ENCODE results near the gene COL24A1. TPM values are rescaled to one million over a fixed set of nuclear protein-coding genes. Genes with fewer than 3 reads are reported as not detected.
"Not testable (repeated sequence)": the region's sequence is repeated elsewhere in the genome, so short reads cannot be mapped to it uniquely, and the experiment has no call there.

Gene COL24A1
- total and polyA plus RNA-seq, 8 donors: 0.02 to 0.34 (median 0.06) TPM; not detected in 3

DNA sequence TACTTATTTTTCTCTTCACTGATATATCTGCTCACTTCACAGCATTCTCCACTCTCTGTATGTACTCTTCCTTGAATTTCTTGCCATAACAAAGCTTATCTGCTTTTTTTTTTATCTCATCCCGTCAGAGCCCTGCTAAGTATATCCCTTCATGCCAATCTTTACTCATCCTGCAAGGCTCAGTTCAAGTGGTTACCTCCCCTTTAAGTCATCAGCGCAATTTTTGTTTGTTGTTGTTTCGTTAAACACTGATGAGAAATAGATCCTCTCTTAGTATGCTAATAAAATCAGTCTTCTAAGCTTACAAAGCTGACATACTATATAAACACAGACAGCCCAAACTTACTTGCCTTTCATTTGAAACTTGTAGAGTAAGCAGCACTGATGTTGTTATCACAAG is 17.8 kb downstream of the COL24A1 start:
- FAIRE-seq (no peak), DNase-seq (no peak), ATAC-seq (no peak)
- no peaks in the 10 kb centered on the region for H3K36me3 ChIP-seq
- no peak overlapping the region for H3K27ac ChIP-seq
- no peaks in the 10 kb centered on the region for H3K4me1 ChIP-seq
- TF ChIP-seq, protein P1, sequence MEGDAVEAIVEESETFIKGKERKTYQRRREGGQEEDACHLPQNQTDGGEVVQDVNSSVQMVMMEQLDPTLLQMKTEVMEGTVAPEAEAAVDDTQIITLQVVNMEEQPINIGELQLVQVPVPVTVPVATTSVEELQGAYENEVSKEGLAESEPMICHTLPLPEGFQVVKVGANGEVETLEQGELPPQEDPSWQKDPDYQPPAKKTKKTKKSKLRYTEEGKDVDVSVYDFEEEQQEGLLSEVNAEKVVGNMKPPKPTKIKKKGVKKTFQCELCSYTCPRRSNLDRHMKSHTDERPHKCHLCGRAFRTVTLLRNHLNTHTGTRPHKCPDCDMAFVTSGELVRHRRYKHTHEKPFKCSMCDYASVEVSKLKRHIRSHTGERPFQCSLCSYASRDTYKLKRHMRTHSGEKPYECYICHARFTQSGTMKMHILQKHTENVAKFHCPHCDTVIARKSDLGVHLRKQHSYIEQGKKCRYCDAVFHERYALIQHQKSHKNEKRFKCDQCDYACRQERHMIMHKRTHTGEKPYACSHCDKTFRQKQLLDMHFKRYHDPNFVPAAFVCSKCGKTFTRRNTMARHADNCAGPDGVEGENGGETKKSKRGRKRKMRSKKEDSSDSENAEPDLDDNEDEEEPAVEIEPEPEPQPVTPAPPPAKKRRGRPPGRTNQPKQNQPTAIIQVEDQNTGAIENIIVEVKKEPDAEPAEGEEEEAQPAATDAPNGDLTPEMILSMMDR (IDR thresholded peaks at IDR 0.05): no peak
- no peak overlapping the region for H3K4me3 ChIP-seq
- H3K9me3 ChIP-seq: no peaks in the 10 kb centered on the region
- intact Hi-C loops (cut with DNase I): no loop called here
- no peaks in the 10 kb centered on the region for H3K27me3 ChIP-seq
- 42 to 46% methylated on average over 3 of the region's 3 CpGs for WGBS, 2 donors

DNA sequence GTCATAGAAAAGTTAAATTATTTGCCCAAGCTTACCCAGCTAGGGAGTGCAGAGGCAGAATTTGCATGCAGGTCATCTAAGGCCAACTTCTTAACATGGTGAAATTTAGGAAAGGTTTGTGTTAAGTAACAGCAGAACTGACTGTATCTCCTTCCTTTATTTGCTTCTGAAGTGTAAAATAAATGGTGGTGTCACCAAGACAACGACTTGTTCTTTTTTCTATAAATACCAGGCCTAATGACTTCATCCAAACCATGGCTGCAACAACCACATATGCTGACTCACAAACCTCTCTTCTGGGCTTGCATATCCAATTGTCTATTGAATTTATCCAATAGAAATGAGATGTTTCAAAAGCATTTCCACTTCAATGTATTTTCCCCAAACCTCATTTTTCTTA is 19.1 kb downstream of the COL24A1 start:
- no peak for FAIRE-seq
- no peak overlapping the region for H3K27ac ChIP-seq
- no peaks in the 10 kb centered on the region for H3K9me3 ChIP-seq
- no peaks in the 10 kb centered on the region for H3K36me3 ChIP-seq
- peak in 1 of 4 donors; percentile 21 for ATAC-seq
- 10 to 20% methylated on average over 1 of the region's 1 CpG for WGBS, 2 donors
- no peak for DNase-seq
- TF ChIP-seq, protein P1 (IDR thresholded peaks at IDR 0.05): no peak
- intact Hi-C loops (cut with DNase I): no loop called here
- H3K4me3 ChIP-seq: no peak overlapping the region
- H3K27me3 ChIP-seq: no peaks in the 10 kb centered on the region
- H3K4me1 ChIP-seq: no peaks in the 10 kb centered on the region

DNA sequence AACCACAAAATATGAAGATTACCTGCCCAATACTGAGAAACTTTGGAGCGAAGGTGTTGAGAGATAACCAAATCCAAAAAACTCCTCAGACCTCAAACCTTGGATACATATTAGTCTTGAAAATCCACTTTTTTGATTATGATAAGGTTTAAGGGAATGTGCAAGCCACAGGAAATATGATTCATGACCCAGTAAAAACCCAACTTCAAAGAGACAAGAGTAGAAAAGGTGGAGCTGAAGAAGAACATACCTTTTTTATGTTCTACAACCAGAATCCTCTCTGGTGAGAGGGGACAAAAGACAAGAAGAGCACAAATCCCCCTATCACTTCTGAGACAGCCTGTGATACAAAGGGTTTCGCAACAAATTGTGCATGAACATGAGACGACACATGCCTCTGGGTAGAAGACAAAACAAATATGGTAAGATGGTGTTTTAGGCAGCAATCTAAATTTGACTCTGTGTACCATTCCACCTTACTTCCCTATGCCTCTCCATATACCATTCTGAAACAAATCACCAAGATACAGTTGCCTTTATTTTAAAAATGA is 37.3 kb downstream of the COL24A1 start:
- WGBS, 2 donors: 75 to 85% methylated on average over 3 of the region's 3 CpGs
- Histone ChIP-seq H3K36me3 (no peaks in the 10 kb centered on the region), H3K9me3 (no peaks in the 10 kb centered on the region), H3K4me3 (no peak overlapping the region), H3K27ac (no peak overlapping the region), H3K27me3 (no peaks in the 10 kb centered on the region), H3K4me1 (no peaks in the 10 kb centered on the region)
- FAIRE-seq: no peak
- TF ChIP-seq, protein P1 (IDR thresholded peaks at IDR 0.05): no peak
- no peak for DNase-seq
- no peak for ATAC-seq
- intact Hi-C loops (cut with DNase I): no loop called here

DNA sequence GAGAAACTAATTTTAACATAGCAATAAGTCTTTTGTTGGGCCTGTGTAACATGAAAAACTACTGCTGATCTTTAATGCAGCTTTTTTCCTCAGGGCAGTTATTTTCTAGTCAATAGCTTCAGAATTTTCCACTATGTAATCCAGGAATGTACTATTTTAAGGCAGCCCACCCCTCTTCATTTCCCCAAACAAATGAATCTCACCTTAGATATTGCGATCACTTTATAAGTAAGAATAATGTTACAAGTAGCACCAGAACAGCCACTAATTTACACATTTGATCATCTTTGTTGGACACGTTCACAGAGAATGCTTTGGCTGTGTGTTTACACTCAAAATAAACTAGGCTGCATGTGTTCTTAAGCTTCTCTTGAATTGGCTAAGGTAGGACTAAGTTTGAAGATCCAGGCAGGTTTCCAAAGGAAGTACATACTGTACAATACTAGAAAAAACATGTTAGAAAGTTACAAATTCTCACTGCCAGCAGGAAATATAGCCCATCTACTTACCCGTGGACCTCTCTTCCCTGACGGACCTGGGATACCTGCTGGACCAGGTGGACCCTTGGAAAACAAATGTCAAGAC is 41.7 kb downstream of the COL24A1 start:
- 43 to 49% methylated on average over 4 of the region's 4 CpGs for WGBS, 2 donors
- H3K9me3 ChIP-seq: no peaks in the 10 kb centered on the region
- no peak for DNase-seq
- no peaks in the 10 kb centered on the region for H3K36me3 ChIP-seq
- TF ChIP-seq, protein P1 (IDR thresholded peaks at IDR 0.05): no peak
- no peak for FAIRE-seq
- no peak overlapping the region for H3K4me3 ChIP-seq
- H3K4me1 ChIP-seq: no peaks in the 10 kb centered on the region
- H3K27ac ChIP-seq: no peak overlapping the region
- intact Hi-C loops (cut with DNase I): no loop called here
- no peaks in the 10 kb centered on the region for H3K27me3 ChIP-seq
- no peak for ATAC-seq

DNA sequence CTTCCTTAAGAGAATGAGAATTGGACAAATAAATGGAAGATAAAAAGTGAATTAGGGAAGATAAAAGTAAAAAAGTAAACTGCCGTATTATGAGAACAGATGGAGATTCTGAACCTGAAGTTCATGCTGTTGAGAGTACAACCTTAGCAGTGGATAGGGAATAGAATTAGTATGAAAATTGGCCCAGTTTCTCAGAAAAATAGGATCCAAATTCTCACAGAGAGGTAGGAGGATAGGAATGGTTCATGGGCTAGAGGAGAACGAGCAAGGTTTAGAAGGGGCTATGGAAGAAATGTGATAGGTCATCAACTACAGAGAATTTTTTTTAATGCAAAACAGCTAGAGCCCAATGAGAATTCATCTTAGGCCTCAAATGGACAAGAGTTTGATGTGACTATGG is 42.3 kb downstream of the COL24A1 start:
- Histone ChIP-seq H3K4me1 (no peaks in the 10 kb centered on the region), H3K27me3 (no peaks in the 10 kb centered on the region), H3K9me3 (no peaks in the 10 kb centered on the region), H3K4me3 (no peak overlapping the region), H3K36me3 (no peaks in the 10 kb centered on the region), H3K27ac (no peak overlapping the region)
- DNase-seq (no peak), ATAC-seq (no peak), FAIRE-seq (no peak)
- TF ChIP-seq, protein P1 (IDR thresholded peaks at IDR 0.05): no peak
- 51 to 73% methylated on average over 2 of the region's 2 CpGs for whole genome bisulfite sequencing, 2 donors
- intact Hi-C loops (cut with DNase I): no loop called here

DNA sequence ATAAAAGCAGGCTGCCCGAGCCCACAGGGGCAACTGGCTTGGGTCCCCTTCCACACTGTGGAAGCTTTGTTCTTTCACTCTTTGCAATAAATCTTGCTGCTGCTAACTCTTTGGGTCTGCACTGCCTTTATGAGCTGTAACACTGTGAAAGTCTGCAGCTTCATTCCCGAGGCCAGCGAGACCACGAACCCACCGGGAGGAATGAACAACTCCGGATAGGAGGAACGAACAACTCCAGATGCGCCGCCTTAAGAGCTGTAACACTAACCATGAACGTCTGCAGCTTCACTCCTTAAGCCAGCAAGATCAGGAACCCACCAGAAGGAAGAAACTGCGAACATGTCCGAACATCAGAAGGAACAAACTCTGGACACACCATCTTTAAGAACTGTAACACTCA is 45.0 kb downstream of the COL24A1 start:
- H3K27ac ChIP-seq; H3K4me1 ChIP-seq; H3K27me3 ChIP-seq; H3K9me3 ChIP-seq; ATAC-seq; FAIRE-seq; intact Hi-C loops (cut with DNase I); H3K36me3 ChIP-seq; H3K4me3 ChIP-seq: not testable (repeated sequence)
- 73 to 89% methylated on average over 12 of the region's 12 CpGs for WGBS, 2 donors
- peak in 1 of 6 donors; percentile 13 for DNase-seq

Measured in pancreas (tissue), 10 donors.